ENCODE measurements around the gene DHRS13. TPM values are rescaled to one million over a fixed set of nuclear protein-coding genes. Genes with fewer than 3 reads are reported as not detected.

Gene DHRS13
- total RNA-seq, 4 donors from 2014 or later, result 0.25 to 3.7 (median 2.4) TPM

DNA sequence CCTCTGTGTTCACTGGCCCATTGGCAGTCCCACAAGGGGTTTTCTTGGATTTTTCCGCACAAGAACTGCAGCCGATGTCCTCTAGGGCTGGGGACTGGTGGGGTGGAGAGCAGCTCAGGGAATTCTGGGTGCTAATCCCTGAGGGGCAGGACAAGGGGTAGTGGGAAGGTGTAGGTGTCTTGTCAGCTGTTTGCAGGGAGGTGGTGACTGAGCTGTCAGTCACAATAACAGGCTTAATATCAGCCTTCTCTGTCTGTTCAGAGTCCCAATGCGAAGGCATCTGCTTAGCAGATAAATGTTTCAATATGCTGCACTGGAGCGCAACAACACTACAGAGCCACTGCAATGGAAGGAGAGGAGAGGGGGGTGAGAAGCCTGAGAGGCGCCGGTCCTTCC lies 10.1 kb upstream of the DHRS13 start:
- Histone ChIP-seq H3K4me1 (peaks cover 0 to 24% of the 10 kb centered on the region in 2 donors), H3K36me3 (peaks cover 0 to 93% of the 10 kb centered on the region in 2 donors), H3K27ac (no peak overlapping the region), H3K27me3 (no peaks in the 10 kb centered on the region), H3K4me3 (no peak overlapping the region), H3K9me3 (no peaks in the 10 kb centered on the region)
- intact Hi-C loops (cut with DNase I; ENCODE audit: low total_unique reads) (no loop called here), in situ Hi-C loops (cut with MboI; ENCODE audit: low sequenced_read_pairs in 4 of 4) (loop anchor here in 2 of 4 donors (10.0 kb wide), 1 partner anchor 148 kb away; no protein-coding TSS in a partner anchor)
- no peak for ATAC-seq
- no peak for TF ChIP-seq POLR2A (IDR thresholded peaks at IDR 0.05)
- TF ChIP-seq, protein P1, sequence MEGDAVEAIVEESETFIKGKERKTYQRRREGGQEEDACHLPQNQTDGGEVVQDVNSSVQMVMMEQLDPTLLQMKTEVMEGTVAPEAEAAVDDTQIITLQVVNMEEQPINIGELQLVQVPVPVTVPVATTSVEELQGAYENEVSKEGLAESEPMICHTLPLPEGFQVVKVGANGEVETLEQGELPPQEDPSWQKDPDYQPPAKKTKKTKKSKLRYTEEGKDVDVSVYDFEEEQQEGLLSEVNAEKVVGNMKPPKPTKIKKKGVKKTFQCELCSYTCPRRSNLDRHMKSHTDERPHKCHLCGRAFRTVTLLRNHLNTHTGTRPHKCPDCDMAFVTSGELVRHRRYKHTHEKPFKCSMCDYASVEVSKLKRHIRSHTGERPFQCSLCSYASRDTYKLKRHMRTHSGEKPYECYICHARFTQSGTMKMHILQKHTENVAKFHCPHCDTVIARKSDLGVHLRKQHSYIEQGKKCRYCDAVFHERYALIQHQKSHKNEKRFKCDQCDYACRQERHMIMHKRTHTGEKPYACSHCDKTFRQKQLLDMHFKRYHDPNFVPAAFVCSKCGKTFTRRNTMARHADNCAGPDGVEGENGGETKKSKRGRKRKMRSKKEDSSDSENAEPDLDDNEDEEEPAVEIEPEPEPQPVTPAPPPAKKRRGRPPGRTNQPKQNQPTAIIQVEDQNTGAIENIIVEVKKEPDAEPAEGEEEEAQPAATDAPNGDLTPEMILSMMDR (IDR thresholded peaks at IDR 0.05 in 4 of 5, conservative IDR thresholded peaks at IDR 0.05 in 1 of 5), result no peak
- no peak for DNase-seq

DNA sequence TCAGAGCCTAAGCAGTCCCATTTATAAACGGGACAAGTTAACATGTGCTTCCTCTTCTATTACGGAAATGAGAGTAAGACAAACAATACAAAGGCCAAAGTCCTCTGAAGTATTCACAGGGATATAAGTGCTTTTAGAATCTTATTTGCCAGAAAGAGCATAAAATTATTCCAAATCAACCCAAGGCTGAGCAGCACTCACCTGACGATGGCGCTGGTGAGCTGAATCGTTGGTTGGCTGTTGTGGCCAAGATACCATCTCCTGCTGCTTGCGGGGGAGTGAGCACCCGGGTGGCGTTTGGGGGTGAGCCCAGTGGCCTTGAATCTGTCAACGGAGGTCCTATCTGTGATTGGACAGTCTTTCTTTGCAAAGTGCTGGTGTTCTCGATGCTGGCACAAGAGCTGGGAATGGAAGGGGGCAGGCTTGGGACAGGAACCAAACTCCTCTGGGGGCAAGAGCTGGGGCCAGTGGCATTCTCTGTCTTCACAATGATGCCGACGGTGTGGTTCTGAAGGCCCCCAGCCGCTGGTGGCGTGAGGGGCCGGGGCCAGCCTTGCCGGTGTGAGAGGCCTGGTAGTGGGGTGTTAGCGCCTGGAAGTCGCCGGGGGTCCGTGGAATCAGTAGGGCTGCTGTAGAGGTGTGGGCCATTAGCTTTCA lies 9.5 kb upstream of the DHRS13 start:
- TF ChIP-seq POLR2A (IDR thresholded peaks at IDR 0.05), result no peak
- TF ChIP-seq, protein P1 (IDR thresholded peaks at IDR 0.05 in 4 of 5, conservative IDR thresholded peaks at IDR 0.05 in 1 of 5), result no peak
- Histone ChIP-seq H3K27me3 (no peaks in the 10 kb centered on the region), H3K4me1 (peaks cover 0 to 19% of the 10 kb centered on the region in 2 donors), H3K36me3 (peaks cover 0 to 93% of the 10 kb centered on the region in 2 donors), H3K4me3 (no peak overlapping the region), H3K9me3 (no peaks in the 10 kb centered on the region), H3K27ac (no peak overlapping the region)
- ATAC-seq, result no peak
- in situ Hi-C loops (cut with MboI; ENCODE audit: low sequenced_read_pairs in 4 of 4), result loop anchor here in 2 of 4 donors (10.0 kb wide), 1 partner anchor 148 kb away; no protein-coding TSS in a partner anchor
- intact Hi-C loops (cut with DNase I; ENCODE audit: low total_unique reads), result no loop called here
- DNase-seq, result no peak

DNA sequence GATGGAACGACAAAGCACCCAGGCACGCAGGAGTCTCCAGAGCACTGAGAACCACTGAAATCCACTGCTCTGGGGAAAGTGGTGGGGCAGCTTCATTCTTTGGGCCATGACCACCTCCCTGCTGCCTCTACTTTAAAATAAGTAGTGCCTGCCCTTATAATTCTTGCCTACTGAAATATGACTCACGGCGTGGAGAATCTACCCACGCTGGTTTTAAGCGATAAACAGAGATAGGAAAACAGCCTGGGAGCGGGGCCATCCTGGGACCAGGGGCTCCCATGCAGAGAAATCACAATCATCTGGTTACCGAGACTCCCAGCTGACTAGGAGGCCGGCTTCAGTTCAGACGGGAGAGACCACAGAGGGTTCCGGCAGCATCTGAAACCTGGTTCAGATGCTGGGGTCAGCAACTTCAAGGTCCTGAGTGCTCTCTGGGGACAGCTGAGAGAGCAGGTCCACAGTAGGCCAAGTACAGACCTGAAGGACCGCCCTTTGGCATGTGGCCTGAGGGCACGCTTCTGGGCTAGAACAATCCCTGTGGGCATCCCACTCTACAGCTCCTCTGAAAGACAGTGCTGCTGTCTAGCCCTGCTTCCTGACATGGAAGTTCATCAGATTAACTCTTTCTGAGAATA lies 8.6 kb upstream of the DHRS13 start:
- DNase-seq, result no peak
- H3K27ac ChIP-seq, result no peak overlapping the region
- no peaks in the 10 kb centered on the region for H3K27me3 ChIP-seq
- no peaks in the 10 kb centered on the region for H3K9me3 ChIP-seq
- ATAC-seq, result no peak
- intact Hi-C loops (cut with DNase I; ENCODE audit: low total_unique reads), result no loop called here
- peaks cover 0 to 94% of the 10 kb centered on the region in 2 donors for H3K36me3 ChIP-seq
- in situ Hi-C loops (cut with MboI; ENCODE audit: low sequenced_read_pairs in 4 of 4), result loop anchor here in 2 of 4 donors (10.0 kb wide), 1 partner anchor 147 kb away; no protein-coding TSS in a partner anchor
- TF ChIP-seq, protein P1 (IDR thresholded peaks at IDR 0.05 in 4 of 5, conservative IDR thresholded peaks at IDR 0.05 in 1 of 5), result no peak
- TF ChIP-seq POLR2A (IDR thresholded peaks at IDR 0.05), result no peak
- peaks cover 0 to 10% of the 10 kb centered on the region in 2 donors for H3K4me1 ChIP-seq
- no peak overlapping the region for H3K4me3 ChIP-seq

DNA sequence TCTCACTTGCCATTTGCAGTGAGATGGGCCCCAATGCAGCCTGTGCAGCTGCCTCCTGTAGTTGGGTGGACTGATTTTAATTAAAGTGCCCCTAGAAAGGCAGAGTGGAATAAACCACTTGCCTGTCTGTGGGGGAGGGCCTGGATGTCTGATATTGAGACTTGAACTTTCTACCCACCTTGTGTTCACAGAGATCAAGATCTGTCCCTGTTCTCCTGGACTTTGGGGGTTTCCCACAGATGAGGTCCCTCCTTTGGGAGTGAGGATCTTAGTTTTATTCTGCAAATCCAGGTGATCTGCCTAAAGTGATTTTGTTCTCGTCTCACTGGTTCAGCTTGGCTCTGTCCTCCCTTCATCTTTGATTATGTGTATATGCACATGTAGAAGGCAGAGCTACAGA lies 7.7 kb upstream of the DHRS13 start:
- Histone ChIP-seq H3K36me3 (peaks cover 0 to 92% of the 10 kb centered on the region in 2 donors), H3K27me3 (no peaks in the 10 kb centered on the region), H3K4me1 (peaks cover 0 to 9% of the 10 kb centered on the region in 2 donors), H3K4me3 (no peak overlapping the region), H3K27ac (no peak overlapping the region), H3K9me3 (no peaks in the 10 kb centered on the region)
- intact Hi-C loops (cut with DNase I; ENCODE audit: low total_unique reads), result no loop called here
- DNase-seq, result no peak
- TF ChIP-seq POLR2A (IDR thresholded peaks at IDR 0.05), result no peak
- TF ChIP-seq, protein P1 (IDR thresholded peaks at IDR 0.05 in 4 of 5, conservative IDR thresholded peaks at IDR 0.05 in 1 of 5), result no peak
- in situ Hi-C loops (cut with MboI; ENCODE audit: low sequenced_read_pairs in 4 of 4), result loop anchor here in 2 of 4 donors (10.0 kb wide), 1 partner anchor 146 kb away; no protein-coding TSS in a partner anchor
- ATAC-seq, result no peak
